GM12875 (cell line): ENCODE measurements around the gene THADA.
A peak's percentile ranks its signal among the peaks of the same experiment; 100 is the strongest.

ENCODE experiments used
- H3K4me3 ChIP-seq: one replicate; pipeline ENCODE4 v1.5.1; 2011; ENCODE audit warnings: low read depth, low read length, control low read depth
- TF ChIP-seq, protein P1 (sequence below): IDR thresholded peaks from 2 replicates; pipeline ENCODE4 v1.5.1; 2011; ENCODE audit warnings: low read depth, mild to moderate bottlenecking, control low read depth, inconsistent platforms, low read length, moderate library complexity, borderline replicate concordance; ENCODE audit not compliant: insufficient read depth

Gene THADA

DNA sequence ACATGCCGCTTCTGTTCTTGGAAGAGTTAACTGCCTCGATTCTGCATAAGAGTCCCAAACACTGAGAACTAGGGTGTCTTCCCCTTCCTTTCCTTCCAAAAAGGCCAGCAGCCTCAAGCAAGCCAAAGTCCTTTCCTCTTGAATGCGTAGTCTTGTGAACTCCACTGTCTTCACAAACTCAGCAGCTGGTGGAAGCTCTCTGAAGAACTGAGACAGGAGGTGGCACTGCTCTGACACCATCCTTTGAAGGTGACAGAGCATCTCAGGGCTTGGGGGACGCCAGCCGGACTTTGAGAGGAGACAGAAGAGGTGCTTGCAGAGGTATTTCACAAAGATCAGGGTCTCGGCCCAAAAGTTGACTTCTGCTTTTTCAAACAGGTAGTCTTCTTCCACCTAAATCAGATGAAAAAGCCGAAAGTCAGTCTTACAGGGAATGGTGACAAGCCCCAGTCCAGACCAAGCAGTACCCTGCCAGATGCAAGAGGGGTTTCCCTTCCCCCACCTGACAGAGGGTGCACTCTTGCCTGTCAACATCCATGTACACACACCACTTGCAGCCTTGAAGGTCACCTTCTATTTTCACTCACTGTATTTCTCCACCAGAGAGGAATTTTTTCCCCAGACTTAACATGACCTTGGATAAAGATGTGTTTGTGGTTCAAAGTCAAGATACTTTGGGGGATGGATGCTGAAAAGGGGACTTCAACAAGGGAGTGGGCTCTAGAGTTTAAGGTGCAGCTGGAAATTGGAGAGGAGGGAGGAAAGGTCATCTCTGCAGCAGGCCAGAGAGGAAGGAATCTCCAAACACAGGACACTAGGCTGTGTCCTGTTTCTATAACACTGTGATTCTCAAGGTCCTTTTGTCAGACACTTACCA is 364.6 kb downstream of the THADA start:
- no peak overlapping the region for H3K4me3 ChIP-seq
- TF ChIP-seq, protein P1, sequence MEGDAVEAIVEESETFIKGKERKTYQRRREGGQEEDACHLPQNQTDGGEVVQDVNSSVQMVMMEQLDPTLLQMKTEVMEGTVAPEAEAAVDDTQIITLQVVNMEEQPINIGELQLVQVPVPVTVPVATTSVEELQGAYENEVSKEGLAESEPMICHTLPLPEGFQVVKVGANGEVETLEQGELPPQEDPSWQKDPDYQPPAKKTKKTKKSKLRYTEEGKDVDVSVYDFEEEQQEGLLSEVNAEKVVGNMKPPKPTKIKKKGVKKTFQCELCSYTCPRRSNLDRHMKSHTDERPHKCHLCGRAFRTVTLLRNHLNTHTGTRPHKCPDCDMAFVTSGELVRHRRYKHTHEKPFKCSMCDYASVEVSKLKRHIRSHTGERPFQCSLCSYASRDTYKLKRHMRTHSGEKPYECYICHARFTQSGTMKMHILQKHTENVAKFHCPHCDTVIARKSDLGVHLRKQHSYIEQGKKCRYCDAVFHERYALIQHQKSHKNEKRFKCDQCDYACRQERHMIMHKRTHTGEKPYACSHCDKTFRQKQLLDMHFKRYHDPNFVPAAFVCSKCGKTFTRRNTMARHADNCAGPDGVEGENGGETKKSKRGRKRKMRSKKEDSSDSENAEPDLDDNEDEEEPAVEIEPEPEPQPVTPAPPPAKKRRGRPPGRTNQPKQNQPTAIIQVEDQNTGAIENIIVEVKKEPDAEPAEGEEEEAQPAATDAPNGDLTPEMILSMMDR, result no peak

DNA sequence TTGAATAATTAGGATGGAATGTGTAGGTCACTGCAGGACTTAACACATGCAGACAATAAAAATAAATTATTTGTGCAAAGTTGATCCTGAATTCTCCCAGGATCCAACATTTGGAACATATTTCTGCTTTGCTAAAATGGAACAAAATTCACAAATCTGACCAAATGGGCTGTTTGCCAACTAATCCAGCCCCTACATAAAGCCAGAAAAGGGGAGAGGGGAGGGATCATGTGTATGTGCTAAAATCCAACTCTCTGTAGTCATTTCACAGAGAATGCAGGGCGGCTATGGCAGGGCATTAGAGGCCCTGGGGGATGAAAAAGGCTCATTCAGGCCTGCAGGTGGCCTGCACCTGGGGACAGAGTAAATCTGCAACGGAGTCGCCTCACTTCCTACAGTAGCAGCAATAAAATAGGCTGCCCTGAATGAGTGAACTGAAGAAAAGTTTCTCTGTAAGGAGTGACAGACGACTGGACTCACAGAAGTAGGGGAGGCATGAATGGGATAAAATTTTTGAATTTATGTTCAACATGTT is 365.4 kb downstream of the THADA start:
- no peak overlapping the region for H3K4me3 ChIP-seq
- TF ChIP-seq, protein P1, result 0 out of 2 replicates have a peak, but pooled peaks have one; percentile 4

DNA sequence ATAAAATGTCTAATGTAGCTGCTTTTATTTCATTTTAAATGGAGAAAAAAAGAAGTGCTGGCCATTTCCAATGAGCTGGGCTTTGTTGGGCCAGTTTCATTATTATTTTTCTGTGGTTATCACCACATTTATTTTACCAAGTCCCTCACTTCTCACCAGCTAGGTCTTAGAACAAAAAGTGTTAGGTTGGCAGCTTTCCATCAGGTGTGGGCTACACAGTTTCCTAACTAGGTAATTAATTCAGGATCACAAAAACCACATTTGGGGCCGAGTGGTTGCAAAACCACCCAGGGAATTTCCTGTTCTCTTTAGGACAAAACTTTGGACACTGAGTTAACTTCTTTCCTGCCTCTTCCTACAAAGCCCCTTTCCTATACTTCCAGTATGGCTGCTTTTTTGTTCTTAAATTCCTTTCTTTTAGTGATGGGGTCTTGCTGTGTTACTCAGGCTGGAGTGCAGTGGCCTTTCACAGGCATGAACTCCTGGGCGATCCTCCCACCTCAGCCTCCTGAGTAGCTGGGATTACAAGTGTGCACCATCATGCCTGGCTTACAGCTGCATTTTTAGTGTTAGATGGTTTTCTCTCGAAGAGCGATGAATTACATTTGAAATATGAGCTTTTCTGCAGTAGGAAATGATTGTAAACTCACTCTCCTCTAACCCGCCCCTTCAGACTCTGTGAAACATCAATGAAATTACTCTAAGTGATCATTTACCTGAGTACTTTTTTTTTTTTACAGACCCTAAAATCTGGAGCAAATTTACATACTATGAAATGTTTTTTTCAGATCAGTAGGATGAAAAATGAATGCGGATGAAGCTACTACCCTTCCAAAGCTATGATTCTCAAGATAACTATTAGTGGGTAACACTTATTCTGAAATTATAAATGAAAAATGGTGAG is 366.8 kb downstream of the THADA start:
- no peak overlapping the region for H3K4me3 ChIP-seq
- TF ChIP-seq, protein P1, result no peak

DNA sequence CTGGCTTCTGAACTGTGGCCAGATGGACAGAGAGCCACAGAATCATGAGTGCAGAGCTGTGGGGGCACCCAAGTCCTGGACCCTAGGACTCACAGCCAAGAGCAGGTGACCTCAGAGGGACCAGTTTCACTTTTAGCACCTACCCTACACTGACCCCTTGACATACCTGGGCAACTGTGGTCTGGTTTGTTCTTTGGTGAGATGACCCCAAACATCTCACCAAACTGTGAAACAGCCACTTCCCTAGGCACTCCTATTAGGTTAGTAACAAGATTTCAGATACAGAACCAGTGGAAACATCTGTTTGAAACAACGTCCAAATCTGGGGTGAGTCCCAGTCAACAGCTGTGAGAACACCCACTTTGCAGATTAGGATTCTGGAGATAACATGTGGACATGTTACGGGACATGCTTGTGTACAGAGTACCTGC is 367.5 kb downstream of the THADA start:
- no peak overlapping the region for H3K4me3 ChIP-seq
- TF ChIP-seq, protein P1, result no peak

DNA sequence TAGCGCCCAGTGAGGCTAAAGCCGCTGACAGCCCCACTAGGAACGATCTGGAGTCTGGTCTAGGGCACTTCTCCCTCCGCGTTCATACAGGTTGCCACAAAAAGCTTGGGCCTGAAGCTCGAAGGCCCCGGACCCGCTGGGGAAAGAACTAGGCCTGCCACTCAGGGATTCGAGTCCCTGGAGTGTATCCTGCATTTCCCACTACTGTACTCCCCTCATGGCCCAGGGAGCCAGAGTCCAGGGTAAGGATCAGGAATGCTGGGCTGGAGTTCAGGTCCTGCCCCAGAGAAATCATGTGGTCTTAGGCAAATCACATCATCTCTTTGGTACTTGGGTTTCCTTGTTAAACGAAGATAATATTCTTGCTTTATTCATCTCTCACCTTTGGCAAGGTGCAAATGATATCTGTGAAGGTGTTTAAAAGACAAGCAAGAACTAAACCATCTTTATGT is 368.0 kb downstream of the THADA start:
- H3K4me3 ChIP-seq, result peak overlapping the region; percentile 55

More for the DNA sequence above, 368.0 kb downstream of the THADA start:
- TF ChIP-seq, protein P1, result no peak
